Measurements from ENCODE around the gene CCDC92B. TPM values are rescaled to one million over a fixed set of nuclear protein-coding genes. Genes with fewer than 3 reads are reported as not detected.

Gene CCDC92B
- total and polyA plus RNA-seq, 9 of the 15 experiments (the other 6 are each of a cell fraction or from before 2014, with no cell fraction given) = not detected

DNA sequence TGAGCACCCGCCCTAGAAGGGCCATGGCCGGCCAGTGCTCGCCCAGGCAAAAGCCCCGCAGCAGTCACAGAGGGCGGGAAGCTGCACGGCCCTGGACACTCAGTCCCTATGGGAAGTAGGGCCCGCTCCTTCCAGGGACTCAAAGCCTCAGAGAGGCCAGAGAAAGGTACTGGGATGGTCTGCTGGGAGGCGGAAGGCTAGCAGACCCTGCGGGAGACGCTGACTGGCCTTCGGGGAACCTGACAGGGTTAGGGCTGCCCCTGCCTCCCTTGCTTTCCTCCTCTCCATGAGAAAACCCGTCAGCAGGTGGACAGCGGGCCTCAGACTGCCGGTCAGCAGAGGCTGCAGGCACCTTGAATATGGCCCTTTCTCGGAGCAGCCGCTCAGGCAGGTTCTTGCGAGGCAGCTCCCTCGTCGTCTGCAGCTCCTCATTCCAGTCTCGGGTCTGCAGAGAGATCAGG is 49.4 kb downstream of the CCDC92B start (continued):
- TF ChIP-seq, protein P1, sequence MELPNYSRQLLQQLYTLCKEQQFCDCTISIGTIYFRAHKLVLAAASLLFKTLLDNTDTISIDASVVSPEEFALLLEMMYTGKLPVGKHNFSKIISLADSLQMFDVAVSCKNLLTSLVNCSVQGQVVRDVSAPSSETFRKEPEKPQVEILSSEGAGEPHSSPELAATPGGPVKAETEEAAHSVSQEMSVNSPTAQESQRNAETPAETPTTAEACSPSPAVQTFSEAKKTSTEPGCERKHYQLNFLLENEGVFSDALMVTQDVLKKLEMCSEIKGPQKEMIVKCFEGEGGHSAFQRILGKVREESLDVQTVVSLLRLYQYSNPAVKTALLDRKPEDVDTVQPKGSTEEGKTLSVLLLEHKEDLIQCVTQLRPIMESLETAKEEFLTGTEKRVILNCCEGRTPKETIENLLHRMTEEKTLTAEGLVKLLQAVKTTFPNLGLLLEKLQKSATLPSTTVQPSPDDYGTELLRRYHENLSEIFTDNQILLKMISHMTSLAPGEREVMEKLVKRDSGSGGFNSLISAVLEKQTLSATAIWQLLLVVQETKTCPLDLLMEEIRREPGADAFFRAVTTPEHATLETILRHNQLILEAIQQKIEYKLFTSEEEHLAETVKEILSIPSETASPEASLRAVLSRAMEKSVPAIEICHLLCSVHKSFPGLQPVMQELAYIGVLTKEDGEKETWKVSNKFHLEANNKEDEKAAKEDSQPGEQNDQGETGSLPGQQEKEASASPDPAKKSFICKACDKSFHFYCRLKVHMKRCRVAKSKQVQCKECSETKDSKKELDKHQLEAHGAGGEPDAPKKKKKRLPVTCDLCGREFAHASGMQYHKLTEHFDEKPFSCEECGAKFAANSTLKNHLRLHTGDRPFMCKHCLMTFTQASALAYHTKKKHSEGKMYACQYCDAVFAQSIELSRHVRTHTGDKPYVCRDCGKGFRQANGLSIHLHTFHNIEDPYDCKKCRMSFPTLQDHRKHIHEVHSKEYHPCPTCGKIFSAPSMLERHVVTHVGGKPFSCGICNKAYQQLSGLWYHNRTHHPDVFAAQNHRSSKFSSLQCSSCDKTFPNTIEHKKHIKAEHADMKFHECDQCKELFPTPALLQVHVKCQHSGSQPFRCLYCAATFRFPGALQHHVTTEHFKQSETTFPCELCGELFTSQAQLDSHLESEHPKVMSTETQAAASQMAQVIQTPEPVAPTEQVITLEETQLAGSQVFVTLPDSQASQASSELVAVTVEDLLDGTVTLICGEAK (IDR thresholded peaks at IDR 0.05) = no peak
- TF ChIP-seq, protein P1 (CRISPR knock-in tag; IDR thresholded peaks at IDR 0.05) = no peak
- TF ChIP-seq SAFB2 (IDR thresholded peaks at IDR 0.05; ENCODE audit: borderline replicate concordance, low read depth, low read length, severe bottlenecking) = no peak
- no peak for TF ChIP-seq NEUROD1 (IDR thresholded peaks at IDR 0.05; ENCODE audit: borderline replicate concordance, low read depth, low read length, partially characterized antibody)
- TF ChIP-seq ZC3H4 (CRISPR knock-in tag; IDR thresholded peaks at IDR 0.05; ENCODE audit: borderline replicate concordance) = no peak
- TF ChIP-seq, protein P2, sequence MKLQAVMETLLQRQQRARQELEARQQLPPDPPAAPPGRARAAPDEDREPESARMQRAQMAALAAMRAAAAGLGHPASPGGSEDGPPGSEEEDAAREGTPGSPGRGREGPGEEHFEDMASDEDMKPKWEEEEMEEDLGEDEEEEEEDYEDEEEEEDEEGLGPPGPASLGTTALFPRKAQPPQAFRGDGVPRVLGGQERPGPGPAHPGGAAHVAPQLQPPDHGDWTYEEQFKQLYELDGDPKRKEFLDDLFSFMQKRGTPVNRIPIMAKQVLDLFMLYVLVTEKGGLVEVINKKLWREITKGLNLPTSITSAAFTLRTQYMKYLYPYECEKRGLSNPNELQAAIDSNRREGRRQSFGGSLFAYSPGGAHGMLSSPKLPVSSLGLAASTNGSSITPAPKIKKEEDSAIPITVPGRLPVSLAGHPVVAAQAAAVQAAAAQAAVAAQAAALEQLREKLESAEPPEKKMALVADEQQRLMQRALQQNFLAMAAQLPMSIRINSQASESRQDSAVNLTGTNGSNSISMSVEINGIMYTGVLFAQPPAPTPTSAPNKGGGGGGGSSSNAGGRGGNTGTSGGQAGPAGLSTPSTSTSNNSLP (IDR thresholded peaks at IDR 0.05; ENCODE audit: borderline replicate concordance, low read depth, low read length) = no peak
- TF ChIP-seq MECOM (CRISPR knock-in tag; IDR thresholded peaks at IDR 0.05) = no peak
- TF ChIP-seq SMAD3 (CRISPR knock-in tag; conservative IDR thresholded peaks at IDR 0.05) = no peak
- TF ChIP-seq, protein P3, sequence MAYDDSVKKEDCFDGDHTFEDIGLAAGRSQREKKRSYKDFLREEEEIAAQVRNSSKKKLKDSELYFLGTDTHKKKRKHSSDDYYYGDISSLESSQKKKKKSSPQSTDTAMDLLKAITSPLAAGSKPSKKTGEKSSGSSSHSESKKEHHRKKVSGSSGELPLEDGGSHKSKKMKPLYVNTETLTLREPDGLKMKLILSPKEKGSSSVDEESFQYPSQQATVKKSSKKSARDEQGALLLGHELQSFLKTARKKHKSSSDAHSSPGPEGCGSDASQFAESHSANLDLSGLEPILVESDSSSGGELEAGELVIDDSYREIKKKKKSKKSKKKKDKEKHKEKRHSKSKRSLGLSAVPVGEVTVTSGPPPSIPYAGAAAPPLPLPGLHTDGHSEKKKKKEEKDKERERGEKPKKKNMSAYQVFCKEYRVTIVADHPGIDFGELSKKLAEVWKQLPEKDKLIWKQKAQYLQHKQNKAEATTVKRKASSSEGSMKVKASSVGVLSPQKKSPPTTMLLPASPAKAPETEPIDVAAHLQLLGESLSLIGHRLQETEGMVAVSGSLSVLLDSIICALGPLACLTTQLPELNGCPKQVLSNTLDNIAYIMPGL (CRISPR knock-in tag; IDR thresholded peaks at IDR 0.05) = no peak
